Measurements from ENCODE around the gene NIPAL3.
"Not testable (repeated sequence)": the region's sequence is repeated elsewhere in the genome, so short reads cannot be mapped to it uniquely, and the experiment has no call there.

NIPAL3 gene

DNA sequence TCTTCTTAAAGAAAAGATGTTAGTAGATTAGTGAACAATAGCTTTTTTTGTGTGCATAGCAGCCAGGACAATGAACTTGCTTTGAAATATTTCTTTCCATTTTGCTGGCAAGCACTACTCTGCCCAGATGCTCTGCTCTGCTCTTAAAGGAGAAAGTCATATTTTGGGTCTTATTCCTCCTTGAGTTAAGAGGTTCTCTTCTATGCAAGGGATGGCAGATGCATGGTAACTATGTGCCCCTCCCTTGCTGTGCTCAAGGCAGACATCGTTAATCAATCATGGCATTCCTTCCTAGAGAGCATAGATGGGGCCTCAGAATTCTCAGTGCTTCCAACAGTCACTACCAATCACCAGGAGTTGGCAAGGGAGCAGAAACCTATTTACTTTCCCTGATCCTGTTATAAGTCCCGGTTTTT lies 27.6 kb downstream of the NIPAL3 start:
- no peak overlapping the region for H3K9ac ChIP-seq (ENCODE audit: low read length)
- H2AFZ ChIP-seq (ENCODE audit: insufficient read depth, low read length, poor library complexity) = no peak overlapping the region
- H4K91ac ChIP-seq (ENCODE audit: low read depth, low read length) = no peak overlapping the region
- H3K4me1 ChIP-seq (ENCODE audit: control insufficient read depth in 1 of 2, insufficient read depth in 2 of 2, low read length in 2 of 2) = peaks cover 3 to 5% of the 10 kb centered on the region in 2 experiments
- no peaks in the 10 kb centered on the region for H3K27me3 ChIP-seq (ENCODE audit: insufficient read depth, low read length)
- H3K4me2 ChIP-seq (ENCODE audit: low read length) = no peak overlapping the region
- no peak overlapping the region for H3K23ac ChIP-seq (ENCODE audit: low read length)
- H3K79me2 ChIP-seq (ENCODE audit: control insufficient read depth, insufficient read depth, low read length, poor library complexity) = no peaks in the 10 kb centered on the region
- no peak overlapping the region for H3K27ac ChIP-seq (ENCODE audit: low read depth, low read length)
- no peak overlapping the region for H3K4me3 ChIP-seq (ENCODE audit: low read depth, low read length)
- H2BK5ac ChIP-seq (ENCODE audit: low read depth, low read length, poor library complexity) = no peak overlapping the region
- H3K9me3 ChIP-seq (ENCODE audit: insufficient read depth, low read depth, low read length) = no peaks in the 10 kb centered on the region
- no peak overlapping the region for H2BK12ac ChIP-seq (ENCODE audit: low read length)
- peaks cover 0 to 3% of the 10 kb centered on the region in 2 experiments for H3K36me3 ChIP-seq (ENCODE audit: control insufficient read depth in 1 of 2, insufficient read depth in 2 of 2, low read length in 2 of 2)
- H2AK5ac ChIP-seq (ENCODE audit: low read length) = no peak overlapping the region
- WGBS (ENCODE audit: extremely low coverage, insufficient coverage, insufficient read length) = no CpG with 5 or more reads among the region's 2 CpGs
- H2BK120ac ChIP-seq (ENCODE audit: insufficient read depth, low read length, poor library complexity) = no peak overlapping the region
- H3K4ac ChIP-seq (ENCODE audit: low read depth, low read length) = no peak overlapping the region
- DNase-seq = no peak
- no peak overlapping the region for H4K8ac ChIP-seq (ENCODE audit: low read depth, low read length)
- H3K18ac ChIP-seq (ENCODE audit: low read length) = no peak overlapping the region
- no peaks in the 10 kb centered on the region for H3K79me1 ChIP-seq (ENCODE audit: low read length)
- H4K12ac ChIP-seq (ENCODE audit: low read depth, low read length) = no peak overlapping the region
- no peak overlapping the region for H3K14ac ChIP-seq (ENCODE audit: low read length)

DNA sequence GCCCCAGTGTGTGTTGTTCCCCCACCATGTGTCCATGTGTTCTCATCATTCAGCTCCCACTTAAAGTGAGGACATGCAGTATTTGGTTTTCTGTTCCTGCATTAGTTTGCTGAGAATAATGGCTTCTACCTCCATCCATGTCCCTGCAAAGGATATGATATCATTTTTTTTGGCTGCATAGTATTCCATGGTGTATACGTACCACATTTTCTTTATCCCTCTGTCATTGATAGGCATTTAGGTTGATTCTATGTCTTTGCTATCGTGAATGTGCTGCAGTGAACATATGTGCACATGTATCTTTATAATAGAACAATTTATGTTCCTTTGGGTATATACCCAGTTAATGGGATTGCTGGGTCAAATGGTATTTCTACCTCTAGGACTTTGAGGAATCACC lies 30.8 kb downstream of the NIPAL3 start:
- not testable (repeated sequence) for H3K27me3 ChIP-seq (ENCODE audit: insufficient read depth, low read length); H3K4me2 ChIP-seq (ENCODE audit: low read length); H2BK12ac ChIP-seq (ENCODE audit: low read length); H3K9me3 ChIP-seq (ENCODE audit: insufficient read depth, low read depth, low read length); H2BK5ac ChIP-seq (ENCODE audit: low read depth, low read length, poor library complexity); H3K27ac ChIP-seq (ENCODE audit: low read depth, low read length); H2AFZ ChIP-seq (ENCODE audit: insufficient read depth, low read length, poor library complexity); H2BK120ac ChIP-seq (ENCODE audit: insufficient read depth, low read length, poor library complexity); H3K18ac ChIP-seq (ENCODE audit: low read length); H2AK5ac ChIP-seq (ENCODE audit: low read length); H3K79me2 ChIP-seq (ENCODE audit: control insufficient read depth, insufficient read depth, low read length, poor library complexity); H3K4me3 ChIP-seq (ENCODE audit: low read depth, low read length); H3K4ac ChIP-seq (ENCODE audit: low read depth, low read length); H3K9ac ChIP-seq (ENCODE audit: low read length); H4K12ac ChIP-seq (ENCODE audit: low read depth, low read length); H3K14ac ChIP-seq (ENCODE audit: low read length); H3K36me3 ChIP-seq (ENCODE audit: control insufficient read depth in 1 of 2, insufficient read depth in 2 of 2, low read length in 2 of 2); H3K4me1 ChIP-seq (ENCODE audit: control insufficient read depth in 1 of 2, insufficient read depth in 2 of 2, low read length in 2 of 2); H4K91ac ChIP-seq (ENCODE audit: low read depth, low read length); H4K8ac ChIP-seq (ENCODE audit: low read depth, low read length); DNase-seq; H3K79me1 ChIP-seq (ENCODE audit: low read length); H3K23ac ChIP-seq (ENCODE audit: low read length)
- no CpG with 5 or more reads among the region's 2 CpGs for WGBS (ENCODE audit: extremely low coverage, insufficient coverage, insufficient read length)

DNA sequence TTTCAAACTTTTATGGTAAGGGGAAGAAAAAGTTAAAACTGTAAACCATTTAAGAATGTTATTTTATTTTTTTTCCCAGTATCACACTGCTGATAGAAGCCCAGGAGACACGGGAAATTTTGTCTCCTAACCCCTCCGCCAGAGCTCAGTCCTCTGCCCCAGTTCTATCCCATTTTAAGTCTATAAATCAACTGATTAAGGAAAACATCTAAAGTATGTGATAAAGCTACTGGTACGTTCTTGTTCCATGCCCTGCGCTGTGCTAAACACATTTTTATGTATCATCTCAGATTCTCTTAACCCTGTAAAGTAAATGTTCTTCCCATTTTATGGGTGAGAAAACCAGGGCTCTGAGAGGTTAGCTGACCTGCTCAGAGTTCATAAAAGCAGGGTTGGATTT lies 34.7 kb downstream of the NIPAL3 start:
- no peak overlapping the region for H3K23ac ChIP-seq (ENCODE audit: low read length)
- no CpG with 5 or more reads among the region's 4 CpGs for WGBS (ENCODE audit: extremely low coverage, insufficient coverage, insufficient read length)
- H2AK5ac ChIP-seq (ENCODE audit: low read length) = no peak overlapping the region
- DNase-seq = peak in 1 of 2 donors; percentile 17
- no peak overlapping the region for H4K8ac ChIP-seq (ENCODE audit: low read depth, low read length)
- H3K4me1 ChIP-seq (ENCODE audit: control insufficient read depth in 1 of 2, insufficient read depth in 2 of 2, low read length in 2 of 2) = no peaks in the 10 kb centered on the region
- no peaks in the 10 kb centered on the region for H3K79me2 ChIP-seq (ENCODE audit: control insufficient read depth, insufficient read depth, low read length, poor library complexity)
- H4K12ac ChIP-seq (ENCODE audit: low read depth, low read length) = no peak overlapping the region
- H3K79me1 ChIP-seq (ENCODE audit: low read length) = no peaks in the 10 kb centered on the region
- no peak overlapping the region for H2BK12ac ChIP-seq (ENCODE audit: low read length)
- no peak overlapping the region for H3K4me3 ChIP-seq (ENCODE audit: low read depth, low read length)
- H3K9ac ChIP-seq (ENCODE audit: low read length) = no peak overlapping the region
- no peaks in the 10 kb centered on the region for H3K27me3 ChIP-seq (ENCODE audit: insufficient read depth, low read length)
- H2AFZ ChIP-seq (ENCODE audit: insufficient read depth, low read length, poor library complexity) = no peak overlapping the region
- H3K14ac ChIP-seq (ENCODE audit: low read length) = no peak overlapping the region
- H2BK120ac ChIP-seq (ENCODE audit: insufficient read depth, low read length, poor library complexity) = no peak overlapping the region
- H3K27ac ChIP-seq (ENCODE audit: low read depth, low read length) = no peak overlapping the region
- H2BK5ac ChIP-seq (ENCODE audit: low read depth, low read length, poor library complexity) = no peak overlapping the region
- no peaks in the 10 kb centered on the region for H3K9me3 ChIP-seq (ENCODE audit: insufficient read depth, low read depth, low read length)
- no peak overlapping the region for H4K91ac ChIP-seq (ENCODE audit: low read depth, low read length)
- H3K4ac ChIP-seq (ENCODE audit: low read depth, low read length) = no peak overlapping the region
- H3K4me2 ChIP-seq (ENCODE audit: low read length) = no peak overlapping the region
- peaks cover 3 to 5% of the 10 kb centered on the region in 2 experiments for H3K36me3 ChIP-seq (ENCODE audit: control insufficient read depth in 1 of 2, insufficient read depth in 2 of 2, low read length in 2 of 2)
- no peak overlapping the region for H3K18ac ChIP-seq (ENCODE audit: low read length)

- no peak overlapping the region for H3K4me2 ChIP-seq (ENCODE audit: low read length)
- no peak overlapping the region for H2BK12ac ChIP-seq (ENCODE audit: low read length)
- H3K4me3 ChIP-seq (ENCODE audit: low read depth, low read length) = no peak overlapping the region
- no peaks in the 10 kb centered on the region for H3K9me3 ChIP-seq (ENCODE audit: insufficient read depth, low read depth, low read length)
- WGBS (ENCODE audit: extremely low coverage, insufficient coverage, insufficient read length) = no CpG with 5 or more reads among the region's 5 CpGs
- H2AFZ ChIP-seq (ENCODE audit: insufficient read depth, low read length, poor library complexity) = no peak overlapping the region
- H2BK120ac ChIP-seq (ENCODE audit: insufficient read depth, low read length, poor library complexity) = no peak overlapping the region
- H3K4ac ChIP-seq (ENCODE audit: low read depth, low read length) = no peak overlapping the region
- no peak overlapping the region for H3K14ac ChIP-seq (ENCODE audit: low read length)
- no peaks in the 10 kb centered on the region for H3K79me1 ChIP-seq (ENCODE audit: low read length)
- no peak overlapping the region for H4K12ac ChIP-seq (ENCODE audit: low read depth, low read length)
- no peaks in the 10 kb centered on the region for H3K4me1 ChIP-seq (ENCODE audit: control insufficient read depth in 1 of 2, insufficient read depth in 2 of 2, low read length in 2 of 2)
- no peak overlapping the region for H3K9ac ChIP-seq (ENCODE audit: low read length)
- H3K27ac ChIP-seq (ENCODE audit: low read depth, low read length) = no peak overlapping the region
- H2BK5ac ChIP-seq (ENCODE audit: low read depth, low read length, poor library complexity) = no peak overlapping the region
- no peak overlapping the region for H2AK5ac ChIP-seq (ENCODE audit: low read length)
- DNase-seq = no peak
- no peak overlapping the region for H3K18ac ChIP-seq (ENCODE audit: low read length)
- no peak overlapping the region for H4K91ac ChIP-seq (ENCODE audit: low read depth, low read length)
- no peaks in the 10 kb centered on the region for H3K79me2 ChIP-seq (ENCODE audit: control insufficient read depth, insufficient read depth, low read length, poor library complexity)
- H3K27me3 ChIP-seq (ENCODE audit: insufficient read depth, low read length) = no peaks in the 10 kb centered on the region
- H3K23ac ChIP-seq (ENCODE audit: low read length) = no peak overlapping the region
- peaks cover 3 to 5% of the 10 kb centered on the region in 2 experiments for H3K36me3 ChIP-seq (ENCODE audit: control insufficient read depth in 1 of 2, insufficient read depth in 2 of 2, low read length in 2 of 2)
- no peak overlapping the region for H4K8ac ChIP-seq (ENCODE audit: low read depth, low read length)
Measured at GRCh38 chr1:24450857-24451397, 35.3 kb downstream of the NIPAL3 start.
